Panc1 (cell line): ENCODE measurements around the gene PLPP4. TPM values are rescaled to one million over a fixed set of nuclear protein-coding genes. Genes with fewer than 3 reads are reported as not detected.

ENCODE experiments used
- ATAC-seq: fragments of 200-7000 bp; cut with Tn5 transposase; 2 replicates; pipeline ENCODE4 v1.9.1; 2020; ENCODE audit warnings: mild to moderate bottlenecking, moderate library complexity
- BruUV-seq: library from RNA; stranded (reverse); fragments of 400-500 nt; replicated peaks from 2 replicates; lab custom pipeline; 2021; lab: Mats Ljungman, UMichigan
- CTCF ChIA-PET: fragments of 300-600 bp; sonication (Branson Sonifier 250); formaldehyde crosslinking; loops from one replicate; lab custom pipeline; 2022; ENCODE audit warnings: antibody characterized with exemption; lab: Charles Lee
- POLR2A ChIA-PET: fragments of 300-600 bp; sonication (Branson Sonifier 250); formaldehyde crosslinking; loops from one replicate; lab custom pipeline; 2022; ENCODE audit warnings: antibody characterized with exemption; lab: Charles Lee
- DNase-seq: peaks from one replicate; pipeline ENCODE4 v3.0.0-alpha.2; 2010; ENCODE audit warnings: low read depth, low spot score
- H3K27ac ChIP-seq: 2 replicates; pipeline ENCODE4 v1.5.1; 2011; ENCODE audit warnings: mild to moderate bottlenecking, low read length, inconsistent platforms
- H3K27me3 ChIP-seq: fragments of 200-500 bp; sonication (Bioruptor generic); 2 replicates; pipeline ENCODE4 v1.6.0; 2014; ENCODE audit warnings: low read length, inconsistent platforms; ENCODE audit not compliant: control insufficient read depth, insufficient read depth
- H3K36me3 ChIP-seq: fragments of 200-500 bp; sonication (Bioruptor generic); 2 replicates; pipeline ENCODE4 v1.5.1; 2014; ENCODE audit warnings: inconsistent platforms, mild to moderate bottlenecking, low read length, moderate library complexity; ENCODE audit not compliant: control insufficient read depth, insufficient read depth
- H3K4me1 ChIP-seq: 2 replicates; pipeline ENCODE4 v1.5.1; 2011; ENCODE audit warnings: inconsistent platforms, mild to moderate bottlenecking, low read length, moderate library complexity; ENCODE audit not compliant: control insufficient read depth, insufficient read depth
- H3K4me3 ChIP-seq, 2 experiments: 2 replicates each; pipeline ENCODE4 v1.5.1; 2011 to 2012; ENCODE audit warnings: low read depth in 2 of 2, low read length in 2 of 2, mild to moderate bottlenecking in 2 of 2, inconsistent platforms in 1 of 2, moderate library complexity in 1 of 2
- H3K9me3 ChIP-seq: fragments of 200-500 bp; sonication (Bioruptor generic); 2 replicates; pipeline ENCODE4 v1.5.1; 2014; ENCODE audit warnings: low read depth, mild to moderate bottlenecking, inconsistent platforms, low read length, moderate library complexity; ENCODE audit not compliant: control insufficient read depth, insufficient read depth
- POLR2AphosphoS5 ChIP-seq: IDR thresholded peaks from 2 replicates; pipeline ENCODE4 v1.6.1; 2012; ENCODE audit warnings: mild to moderate bottlenecking, low read depth, low read length, moderate library complexity
- SIN3A ChIP-seq: IDR thresholded peaks from 2 replicates; pipeline ENCODE4 v1.6.1; 2012; ENCODE audit warnings: low read depth, mild to moderate bottlenecking, low read length, moderate library complexity, borderline replicate concordance; ENCODE audit not compliant: insufficient read depth
- TCF7L2 ChIP-seq: IDR thresholded peaks from 2 replicates; pipeline ENCODE4 v1.6.1; 2011; ENCODE audit warnings: mild to moderate bottlenecking, low read depth, low read length, inconsistent platforms
- in situ Hi-C: cut with HindIII; loops from 2 replicates; pipeline ENCODE4 v1.10.0; 2016; ENCODE audit warnings: low sequenced_read_pairs, low pct_unique_long_range_greater_than_20kb
- intact Hi-C: fragments of 100-400 bp; cut with micrococcal nuclease; formaldehyde crosslinking; loops from one replicate; pipeline ENCODE4 v1.10.0; 2022; ENCODE audit not compliant: unreplicated experiment
- total RNA-seq: library from RNA; stranded (reverse); gene quantifications from one replicate; pipeline ENCODE4 v1.2.1, GENCODE V29; 2021; ENCODE audit not compliant: unreplicated experiment
- TF ChIP-seq, protein P1 (sequence below): fragments of 450-650 bp; IDR thresholded peaks from 2 replicates; pipeline ENCODE4 v1.5.1; 2017; ENCODE audit warnings: mild to moderate bottlenecking
- TF ChIP-seq, protein P2 (sequence below), 2 experiments: IDR thresholded peaks; 2 replicates each; pipeline ENCODE4 v1.6.1; 2011 to 2012; ENCODE audit warnings: low read depth in 2 of 2, control low read depth in 1 of 2, low read length in 1 of 2, mild to moderate bottlenecking in 1 of 2, moderate library complexity in 1 of 2; ENCODE audit not compliant: insufficient read depth in 1 of 2

Gene PLPP4
- total RNA-seq, 1 experiment from 2014 or later = 0.18 TPM

DNA sequence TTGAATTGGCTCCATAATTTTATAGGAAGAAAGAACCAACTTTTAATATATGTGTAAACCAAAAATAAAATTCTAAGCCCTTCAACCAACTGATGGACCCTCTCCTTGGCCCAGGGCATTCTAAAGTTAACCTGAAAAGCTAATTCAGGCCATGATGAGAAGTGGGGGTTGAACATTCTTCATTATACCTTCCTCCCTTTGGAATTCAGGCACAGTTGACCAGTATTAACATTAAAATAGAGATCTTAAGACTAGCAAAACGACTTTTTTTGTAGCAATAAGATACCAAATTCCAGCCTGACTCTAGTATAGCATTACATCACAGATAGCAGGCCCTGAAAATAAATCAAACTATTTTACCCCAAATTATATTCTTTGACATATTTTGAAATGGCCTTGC lies 173.2 kb downstream of the PLPP4 start:
- BruUV-seq = no TSS peak

GRCh38 chr10:120632047-120632446 lies 175.0 kb downstream of the PLPP4 start:
- Histone ChIP-seq H3K27me3 (0 out of 2 replicates have a peak, but pooled peaks cover 3% of the 10 kb centered on the region), H3K4me3 (no peak overlapping the region), H3K27ac (no peak overlapping the region), H3K4me1 (no peaks in the 10 kb centered on the region), H3K36me3 (no peaks in the 10 kb centered on the region), H3K9me3 (no peaks in the 10 kb centered on the region)
- BruUV-seq = no TSS peak
- DNase-seq (no peak), ATAC-seq (no peak)
- in situ Hi-C loops (no loop called here), intact Hi-C loops (no loop called here)
- CTCF ChIA-PET = no interaction called here
- TF ChIP-seq TCF7L2 (no peak), POLR2AphosphoS5 (no peak), SIN3A (no peak)
- TF ChIP-seq, protein P1, sequence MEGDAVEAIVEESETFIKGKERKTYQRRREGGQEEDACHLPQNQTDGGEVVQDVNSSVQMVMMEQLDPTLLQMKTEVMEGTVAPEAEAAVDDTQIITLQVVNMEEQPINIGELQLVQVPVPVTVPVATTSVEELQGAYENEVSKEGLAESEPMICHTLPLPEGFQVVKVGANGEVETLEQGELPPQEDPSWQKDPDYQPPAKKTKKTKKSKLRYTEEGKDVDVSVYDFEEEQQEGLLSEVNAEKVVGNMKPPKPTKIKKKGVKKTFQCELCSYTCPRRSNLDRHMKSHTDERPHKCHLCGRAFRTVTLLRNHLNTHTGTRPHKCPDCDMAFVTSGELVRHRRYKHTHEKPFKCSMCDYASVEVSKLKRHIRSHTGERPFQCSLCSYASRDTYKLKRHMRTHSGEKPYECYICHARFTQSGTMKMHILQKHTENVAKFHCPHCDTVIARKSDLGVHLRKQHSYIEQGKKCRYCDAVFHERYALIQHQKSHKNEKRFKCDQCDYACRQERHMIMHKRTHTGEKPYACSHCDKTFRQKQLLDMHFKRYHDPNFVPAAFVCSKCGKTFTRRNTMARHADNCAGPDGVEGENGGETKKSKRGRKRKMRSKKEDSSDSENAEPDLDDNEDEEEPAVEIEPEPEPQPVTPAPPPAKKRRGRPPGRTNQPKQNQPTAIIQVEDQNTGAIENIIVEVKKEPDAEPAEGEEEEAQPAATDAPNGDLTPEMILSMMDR = no peak
- TF ChIP-seq, protein P2, sequence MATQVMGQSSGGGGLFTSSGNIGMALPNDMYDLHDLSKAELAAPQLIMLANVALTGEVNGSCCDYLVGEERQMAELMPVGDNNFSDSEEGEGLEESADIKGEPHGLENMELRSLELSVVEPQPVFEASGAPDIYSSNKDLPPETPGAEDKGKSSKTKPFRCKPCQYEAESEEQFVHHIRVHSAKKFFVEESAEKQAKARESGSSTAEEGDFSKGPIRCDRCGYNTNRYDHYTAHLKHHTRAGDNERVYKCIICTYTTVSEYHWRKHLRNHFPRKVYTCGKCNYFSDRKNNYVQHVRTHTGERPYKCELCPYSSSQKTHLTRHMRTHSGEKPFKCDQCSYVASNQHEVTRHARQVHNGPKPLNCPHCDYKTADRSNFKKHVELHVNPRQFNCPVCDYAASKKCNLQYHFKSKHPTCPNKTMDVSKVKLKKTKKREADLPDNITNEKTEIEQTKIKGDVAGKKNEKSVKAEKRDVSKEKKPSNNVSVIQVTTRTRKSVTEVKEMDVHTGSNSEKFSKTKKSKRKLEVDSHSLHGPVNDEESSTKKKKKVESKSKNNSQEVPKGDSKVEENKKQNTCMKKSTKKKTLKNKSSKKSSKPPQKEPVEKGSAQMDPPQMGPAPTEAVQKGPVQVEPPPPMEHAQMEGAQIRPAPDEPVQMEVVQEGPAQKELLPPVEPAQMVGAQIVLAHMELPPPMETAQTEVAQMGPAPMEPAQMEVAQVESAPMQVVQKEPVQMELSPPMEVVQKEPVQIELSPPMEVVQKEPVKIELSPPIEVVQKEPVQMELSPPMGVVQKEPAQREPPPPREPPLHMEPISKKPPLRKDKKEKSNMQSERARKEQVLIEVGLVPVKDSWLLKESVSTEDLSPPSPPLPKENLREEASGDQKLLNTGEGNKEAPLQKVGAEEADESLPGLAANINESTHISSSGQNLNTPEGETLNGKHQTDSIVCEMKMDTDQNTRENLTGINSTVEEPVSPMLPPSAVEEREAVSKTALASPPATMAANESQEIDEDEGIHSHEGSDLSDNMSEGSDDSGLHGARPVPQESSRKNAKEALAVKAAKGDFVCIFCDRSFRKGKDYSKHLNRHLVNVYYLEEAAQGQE (IDR thresholded peaks at IDR 0.05; ENCODE audit: insufficient read depth in 1 of 2, low read depth in 2 of 2, low read length in 1 of 2) = no peak
- POLR2A ChIA-PET = no interaction called here

More for the DNA sequence above, 173.2 kb downstream of the PLPP4 start:
- Histone ChIP-seq H3K36me3 (no peaks in the 10 kb centered on the region), H3K27me3 (0 out of 2 replicates have a peak, but pooled peaks cover 3% of the 10 kb centered on the region), H3K4me1 (no peaks in the 10 kb centered on the region), H3K27ac (no peak overlapping the region), H3K9me3 (no peaks in the 10 kb centered on the region), H3K4me3 (no peak overlapping the region)
- ATAC-seq (no peak), DNase-seq (no peak)
- ChIA-PET POLR2A (no interaction called here), CTCF (no interaction called here)
- intact Hi-C loops = no loop called here
- in situ Hi-C loops = no loop called here
- TF ChIP-seq TCF7L2 (no peak), POLR2AphosphoS5 (no peak), SIN3A (no peak)
- TF ChIP-seq, protein P2 (IDR thresholded peaks at IDR 0.05; ENCODE audit: insufficient read depth in 1 of 2, low read depth in 2 of 2, low read length in 1 of 2) = no peak
- TF ChIP-seq, protein P1 = no peak
